Kidney epithelial cell (primary cell): ENCODE results near the gene CDH13. TPM values are rescaled to one million over a fixed set of nuclear protein-coding genes. Genes with fewer than 3 reads are reported as not detected.

Source experiments
- DNase-seq: peaks from one replicate; pipeline ENCODE4 v3.0.0-alpha.2; 2010; ENCODE audit warnings: low read depth
- H3K27me3 ChIP-seq: 2 replicates; pipeline ENCODE4 v1.6.0; 2011; ENCODE audit warnings: low read length; ENCODE audit not compliant: control insufficient read depth, insufficient read depth
- H3K36me3 ChIP-seq: 2 replicates; pipeline ENCODE4 v1.5.1; 2011; ENCODE audit warnings: low read length; ENCODE audit not compliant: control insufficient read depth, insufficient read depth
- H3K4me3 ChIP-seq: 2 replicates; pipeline ENCODE4 v1.5.1; 2011; ENCODE audit warnings: low read depth, mild to moderate bottlenecking, control low read depth, low read length
- total RNA-seq: library from RNA; depleted of rRNA; stranded (reverse); fragments of >200 nt; gene quantifications from 2 replicates; pipeline ENCODE4 v1.2.3, GENCODE V29; 2015
- TF ChIP-seq, protein P1 (sequence below): IDR thresholded peaks from 2 replicates; pipeline ENCODE4 v1.5.1; 2011; ENCODE audit warnings: mild to moderate bottlenecking, moderate library complexity, low read length, control low read depth, inconsistent platforms; ENCODE audit not compliant: insufficient read depth, poor library complexity, severe bottlenecking

Gene CDH13
- total RNA-seq, 1 donor from 2014 or later = 32.8 TPM

DNA sequence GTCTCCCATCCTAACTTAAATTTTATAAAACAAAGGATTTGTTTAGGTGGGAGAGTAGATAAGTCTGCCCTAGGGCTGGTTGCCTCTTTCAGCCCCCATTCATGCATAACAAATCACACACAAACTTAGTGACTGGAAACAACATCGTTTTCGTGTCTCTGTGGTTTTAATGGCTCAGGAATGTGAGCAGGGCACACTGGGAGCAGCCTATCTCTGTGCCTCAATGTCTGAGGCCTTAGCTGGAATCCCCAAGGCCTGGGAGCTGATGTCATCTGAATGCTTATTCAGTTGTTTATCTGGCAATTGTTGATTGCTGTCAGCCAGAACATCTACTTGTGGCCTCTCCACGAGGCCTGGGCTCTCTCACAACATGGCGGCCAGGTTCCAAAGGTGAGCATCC, 1079.1 kb downstream of the CDH13 start:
- H3K27me3 ChIP-seq = no peaks in the 10 kb centered on the region
- peak; percentile 91 for DNase-seq
- TF ChIP-seq, protein P1, sequence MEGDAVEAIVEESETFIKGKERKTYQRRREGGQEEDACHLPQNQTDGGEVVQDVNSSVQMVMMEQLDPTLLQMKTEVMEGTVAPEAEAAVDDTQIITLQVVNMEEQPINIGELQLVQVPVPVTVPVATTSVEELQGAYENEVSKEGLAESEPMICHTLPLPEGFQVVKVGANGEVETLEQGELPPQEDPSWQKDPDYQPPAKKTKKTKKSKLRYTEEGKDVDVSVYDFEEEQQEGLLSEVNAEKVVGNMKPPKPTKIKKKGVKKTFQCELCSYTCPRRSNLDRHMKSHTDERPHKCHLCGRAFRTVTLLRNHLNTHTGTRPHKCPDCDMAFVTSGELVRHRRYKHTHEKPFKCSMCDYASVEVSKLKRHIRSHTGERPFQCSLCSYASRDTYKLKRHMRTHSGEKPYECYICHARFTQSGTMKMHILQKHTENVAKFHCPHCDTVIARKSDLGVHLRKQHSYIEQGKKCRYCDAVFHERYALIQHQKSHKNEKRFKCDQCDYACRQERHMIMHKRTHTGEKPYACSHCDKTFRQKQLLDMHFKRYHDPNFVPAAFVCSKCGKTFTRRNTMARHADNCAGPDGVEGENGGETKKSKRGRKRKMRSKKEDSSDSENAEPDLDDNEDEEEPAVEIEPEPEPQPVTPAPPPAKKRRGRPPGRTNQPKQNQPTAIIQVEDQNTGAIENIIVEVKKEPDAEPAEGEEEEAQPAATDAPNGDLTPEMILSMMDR = no peak
- no peaks in the 10 kb centered on the region for H3K36me3 ChIP-seq
- no peak overlapping the region for H3K4me3 ChIP-seq

DNA sequence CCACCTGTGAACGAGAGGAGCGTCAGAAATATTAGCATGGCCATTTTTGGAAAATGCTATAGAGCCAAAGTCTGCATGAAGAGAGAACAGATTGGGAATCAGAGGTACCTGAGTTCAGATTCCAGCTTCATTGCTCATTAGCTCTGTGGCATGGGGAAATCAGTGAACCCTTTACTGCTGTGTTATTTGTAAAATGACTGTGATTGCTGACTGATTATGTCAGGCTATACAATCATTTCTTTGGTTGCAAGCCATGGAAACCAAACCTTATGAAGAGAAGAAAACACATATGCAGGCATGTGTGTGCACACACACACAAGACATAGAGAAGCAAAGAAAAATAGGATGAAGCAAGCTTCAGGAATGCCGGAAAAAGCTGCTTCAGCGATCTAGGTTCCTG, 1079.6 kb downstream of the CDH13 start:
- peak; percentile 93 for DNase-seq
- H3K4me3 ChIP-seq = no peak overlapping the region
- TF ChIP-seq, protein P1 = no peak
- no peaks in the 10 kb centered on the region for H3K27me3 ChIP-seq
- no peaks in the 10 kb centered on the region for H3K36me3 ChIP-seq

DNA sequence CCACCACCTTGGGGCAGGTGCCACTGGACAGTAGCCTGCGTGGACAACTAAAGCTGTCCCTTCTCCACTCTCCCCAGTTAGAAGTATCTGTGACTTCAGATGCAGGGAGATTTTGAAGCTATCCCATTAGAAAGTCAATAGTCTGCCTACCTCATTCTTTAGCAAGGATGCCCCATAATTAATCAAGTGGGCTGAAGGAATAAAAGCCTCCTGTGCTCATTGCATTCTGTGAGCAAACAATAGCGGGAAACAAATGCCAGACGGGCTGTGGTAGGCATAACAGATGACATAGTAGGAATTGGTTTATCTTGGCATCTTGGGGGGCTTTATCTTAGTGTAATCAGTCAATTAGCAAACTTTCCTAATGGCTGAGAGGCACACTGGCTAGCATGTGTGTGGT, 1084.3 kb downstream of the CDH13 start:
- TF ChIP-seq, protein P1 = no peak
- H3K36me3 ChIP-seq = no peaks in the 10 kb centered on the region
- DNase-seq = no peak
- no peak overlapping the region for H3K4me3 ChIP-seq
- H3K27me3 ChIP-seq = no peaks in the 10 kb centered on the region

DNA sequence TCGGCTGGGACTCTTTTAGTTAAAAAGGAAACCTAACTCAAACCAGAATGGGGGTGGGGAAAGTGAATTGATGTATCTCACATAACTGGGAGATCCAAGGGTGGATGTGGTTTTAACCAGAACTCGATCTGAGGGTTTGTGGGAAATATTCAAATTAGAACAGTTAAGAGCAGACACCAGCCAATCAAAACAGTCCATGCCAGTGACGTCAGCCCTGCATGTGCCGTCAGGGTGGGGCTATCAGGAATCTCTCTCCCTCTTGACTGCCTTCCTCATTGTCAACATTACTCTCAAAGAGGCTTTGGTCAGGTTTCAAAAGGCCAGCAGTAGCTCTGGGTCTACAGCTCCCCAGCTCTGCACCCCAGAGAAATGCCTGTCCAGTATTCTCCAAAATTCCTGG, 1086.8 kb downstream of the CDH13 start:
- TF ChIP-seq, protein P1 = no peak
- no peaks in the 10 kb centered on the region for H3K36me3 ChIP-seq
- no peak overlapping the region for H3K4me3 ChIP-seq
- no peak for DNase-seq
- H3K27me3 ChIP-seq = no peaks in the 10 kb centered on the region

DNA sequence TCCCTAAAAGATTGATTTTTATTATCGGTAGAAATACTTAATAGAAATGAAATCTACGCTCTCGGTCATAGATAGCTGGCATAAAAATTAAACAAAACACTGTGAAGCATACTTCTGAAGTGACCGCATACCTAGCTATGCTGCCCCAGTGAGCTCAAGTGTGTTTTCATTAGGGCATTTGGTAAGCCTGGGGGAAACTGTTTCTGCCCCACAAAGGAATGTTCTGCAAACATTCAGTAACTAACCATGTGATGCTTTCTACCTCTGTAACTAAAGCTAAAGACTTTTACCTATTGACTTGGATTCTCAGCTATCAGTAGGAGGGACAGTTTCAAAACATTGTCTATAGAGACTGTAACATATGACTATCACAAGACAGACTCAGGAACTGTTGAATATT, 1087.5 kb downstream of the CDH13 start:
- H3K4me3 ChIP-seq = no peak overlapping the region
- no peak for DNase-seq
- TF ChIP-seq, protein P1 = no peak
- no peaks in the 10 kb centered on the region for H3K36me3 ChIP-seq
- no peaks in the 10 kb centered on the region for H3K27me3 ChIP-seq

DNA sequence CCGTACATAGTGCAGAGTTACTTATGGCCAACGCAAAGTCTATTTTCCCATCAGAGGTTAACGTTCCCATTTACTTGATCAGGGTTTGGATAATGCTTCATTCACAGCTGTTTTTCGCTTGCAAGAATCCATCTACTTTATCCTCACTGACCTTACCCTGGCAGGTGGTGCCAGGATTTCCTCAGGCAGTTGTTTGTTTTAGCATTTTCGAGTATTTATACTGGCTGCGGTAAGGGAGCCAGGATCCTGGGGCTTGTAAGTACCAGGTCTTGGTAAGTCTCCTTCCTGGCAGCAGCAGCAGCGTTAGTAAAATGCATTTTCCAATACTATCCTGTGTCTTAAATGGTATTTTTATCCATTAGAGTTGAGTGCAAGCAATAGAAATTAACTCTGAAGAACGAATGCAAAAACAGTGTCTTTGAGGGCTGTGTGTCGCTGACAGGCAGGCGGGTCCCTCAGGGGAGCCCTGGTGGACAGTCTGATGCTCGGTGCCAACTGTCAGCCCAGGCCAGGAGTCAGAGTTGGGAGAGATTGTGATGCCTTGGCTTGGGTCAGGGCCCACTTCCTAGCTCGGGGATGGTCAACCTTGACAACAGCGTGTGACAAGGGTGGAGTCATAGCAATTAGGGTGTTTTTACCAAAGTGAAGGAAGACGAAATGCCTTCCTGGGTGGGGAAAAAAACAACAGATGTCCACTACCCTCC, 1088.6 kb downstream of the CDH13 start:
- Histone ChIP-seq H3K4me3 (no peak overlapping the region), H3K27me3 (no peaks in the 10 kb centered on the region), H3K36me3 (no peaks in the 10 kb centered on the region)
- no peak for DNase-seq
- TF ChIP-seq, protein P1 = no peak
